ENCODE data around the gene ATRNL1. TPM values are rescaled to one million over a fixed set of nuclear protein-coding genes. Genes with fewer than 3 reads are reported as not detected.

Gene ATRNL1
- total RNA-seq, 1 experiment from 2014 or later: not detected

GRCh38 chr10:115969591-115969990, 876.4 kb downstream of the ATRNL1 start:
- Histone ChIP-seq H3K27me3 (replicated peaks; ENCODE audit: control insufficient read depth, insufficient read depth, low read length) (no peaks in the 10 kb centered on the region), H3K4me3 (ENCODE audit: low read depth, low read length) (no peak overlapping the region), H3K4me1 (no peaks in the 10 kb centered on the region), H3K9me3 (no peaks in the 10 kb centered on the region), H3K36me3 (ENCODE audit: control insufficient read depth, insufficient read depth, low read length) (no peaks in the 10 kb centered on the region)
- Mint-ChIP-seq H3K9me3 (ENCODE audit: unreplicated experiment) (peaks cover 11% of the 10 kb centered on the region), H3K36me3 (ENCODE audit: insufficient read depth, unreplicated experiment) (no peaks in the 10 kb centered on the region), H3K4me1 (ENCODE audit: low read depth, unreplicated experiment) (no peaks in the 10 kb centered on the region), H3K27ac (ENCODE audit: unreplicated experiment) (no peak overlapping the region), H3K4me3 (ENCODE audit: unreplicated experiment) (no peak overlapping the region), H3K27me3 (ENCODE audit: insufficient read depth, unreplicated experiment) (no peaks in the 10 kb centered on the region)
- no peak for DNase-seq
- intact Hi-C loops (cut with micrococcal nuclease; ENCODE audit: unreplicated experiment): no loop called here
- no TSS peak for BruUV-seq (replicated peaks)
- ChIA-PET CTCF (no interaction called here), POLR2A (no interaction called here)
- no peak for TF ChIP-seq CTCF (IDR thresholded peaks at IDR 0.05; ENCODE audit: insufficient read depth in 1 of 2, low read depth in 1 of 2, low read length in 1 of 2, severe bottlenecking in 1 of 2, unreplicated experiment in 1 of 2)

DNA sequence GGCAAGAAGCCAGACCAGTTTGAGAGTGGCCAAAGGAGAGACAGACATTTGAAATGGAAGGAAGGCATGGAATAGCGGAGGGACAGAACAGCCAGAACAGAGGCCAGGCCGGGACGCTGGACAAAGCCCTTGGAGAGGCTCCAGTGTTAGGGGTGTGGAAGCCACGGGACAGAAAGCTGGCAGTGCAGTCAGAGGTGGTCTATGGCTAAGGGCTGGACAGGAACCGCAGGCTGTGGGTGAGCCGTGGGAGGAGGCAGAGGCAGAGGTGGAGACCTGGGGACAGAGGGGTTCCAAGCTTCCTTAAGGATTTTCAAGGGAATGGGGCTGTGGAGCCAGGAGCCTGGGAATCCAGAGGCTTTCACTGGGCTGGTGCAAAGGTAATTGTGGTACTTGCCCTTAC, 878.8 kb downstream of the ATRNL1 start:
- DNase-seq: no peak
- Histone ChIP-seq H3K9me3 (no peaks in the 10 kb centered on the region), H3K27me3 (replicated peaks; ENCODE audit: control insufficient read depth, insufficient read depth, low read length) (no peaks in the 10 kb centered on the region), H3K36me3 (ENCODE audit: control insufficient read depth, insufficient read depth, low read length) (no peaks in the 10 kb centered on the region), H3K4me3 (ENCODE audit: low read depth, low read length) (no peak overlapping the region), H3K4me1 (no peaks in the 10 kb centered on the region)
- Mint-ChIP-seq H3K4me3 (ENCODE audit: unreplicated experiment) (no peak overlapping the region), H3K27ac (ENCODE audit: unreplicated experiment) (no peak overlapping the region), H3K36me3 (ENCODE audit: insufficient read depth, unreplicated experiment) (no peaks in the 10 kb centered on the region), H3K9me3 (ENCODE audit: unreplicated experiment) (peaks cover 11% of the 10 kb centered on the region), H3K27me3 (ENCODE audit: insufficient read depth, unreplicated experiment) (no peaks in the 10 kb centered on the region), H3K4me1 (ENCODE audit: low read depth, unreplicated experiment) (no peaks in the 10 kb centered on the region)
- POLR2A ChIA-PET: no interaction called here
- no peak for TF ChIP-seq CTCF (IDR thresholded peaks at IDR 0.05; ENCODE audit: insufficient read depth in 1 of 2, low read depth in 1 of 2, low read length in 1 of 2, severe bottlenecking in 1 of 2, unreplicated experiment in 1 of 2)
- no TSS peak for BruUV-seq (replicated peaks)
- CTCF ChIA-PET: no interaction called here
- intact Hi-C loops (cut with micrococcal nuclease; ENCODE audit: unreplicated experiment): no loop called here

DNA sequence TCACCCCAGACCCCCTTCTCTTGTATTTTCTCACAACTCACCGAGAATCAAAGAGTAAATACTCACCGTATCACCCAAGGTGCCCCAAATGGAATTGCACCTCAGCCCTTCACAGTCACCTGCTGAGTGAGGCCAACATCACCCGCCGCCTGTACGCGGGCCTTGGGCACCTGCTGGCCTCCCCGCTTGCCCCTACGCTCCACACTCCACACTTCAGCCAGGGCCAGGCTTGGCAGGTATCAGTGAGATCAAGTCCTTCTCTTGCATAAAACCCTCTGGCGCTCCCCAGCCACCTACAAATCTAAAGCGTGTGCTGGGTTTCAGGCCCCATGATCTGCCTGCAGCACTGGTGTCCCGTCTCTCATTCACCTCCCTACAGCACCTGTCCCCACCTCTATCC, 879.3 kb downstream of the ATRNL1 start:
- Mint-ChIP-seq H3K36me3 (ENCODE audit: insufficient read depth, unreplicated experiment) (no peaks in the 10 kb centered on the region), H3K27me3 (ENCODE audit: insufficient read depth, unreplicated experiment) (no peaks in the 10 kb centered on the region), H3K4me1 (ENCODE audit: low read depth, unreplicated experiment) (no peaks in the 10 kb centered on the region), H3K4me3 (ENCODE audit: unreplicated experiment) (no peak overlapping the region), H3K9me3 (ENCODE audit: unreplicated experiment) (peaks cover 6% of the 10 kb centered on the region), H3K27ac (ENCODE audit: unreplicated experiment) (no peak overlapping the region)
- no peak overlapping the region for H3K4me3 ChIP-seq (ENCODE audit: low read depth, low read length)
- no TSS peak for BruUV-seq (replicated peaks)
- ChIA-PET CTCF (no interaction called here), POLR2A (no interaction called here)
- DNase-seq: no peak
- intact Hi-C loops (cut with micrococcal nuclease; ENCODE audit: unreplicated experiment): no loop called here
- no peaks in the 10 kb centered on the region for H3K4me1 ChIP-seq
- no peak for TF ChIP-seq CTCF (IDR thresholded peaks at IDR 0.05; ENCODE audit: insufficient read depth in 1 of 2, low read depth in 1 of 2, low read length in 1 of 2, severe bottlenecking in 1 of 2, unreplicated experiment in 1 of 2)
- no peaks in the 10 kb centered on the region for H3K9me3 ChIP-seq
- no peaks in the 10 kb centered on the region for H3K27me3 ChIP-seq (replicated peaks; ENCODE audit: control insufficient read depth, insufficient read depth, low read length)
- no peaks in the 10 kb centered on the region for H3K36me3 ChIP-seq (ENCODE audit: control insufficient read depth, insufficient read depth, low read length)

Data from Caco-2 (cell line).